GM23338 (cell line): ENCODE results near the gene FRMPD1. TPM values are rescaled to one million over a fixed set of nuclear protein-coding genes. Genes with fewer than 3 reads are reported as not detected.

Experiments used
- ATAC-seq: fragments of 200-7000 bp; cut with Tn5 transposase; 3 replicates; pipeline ENCODE4 v1.9.1; 2020
- DNase-seq: peaks from one replicate; pipeline ENCODE4 v3.0.0-alpha.2; 2015; ENCODE audit warnings: low spot score
- H2AFZ ChIP-seq: fragments of 200-600 bp; sonication (generic); 2 replicates; pipeline ENCODE4 v1.8.0; 2016; ENCODE audit warnings: antibody characterized with exemption, mild to moderate bottlenecking, moderate library complexity
- H3F3A ChIP-seq: fragments of 200-600 bp; sonication (generic); replicated peaks from 2 replicates; pipeline ENCODE4 v1.8.0; 2017; ENCODE audit warnings: antibody characterized with exemption, mixed run types, low read depth
- H3K27ac ChIP-seq: fragments of 200-600 bp; sonication (generic); 2 replicates; pipeline ENCODE4 v1.6.1; 2016; ENCODE audit warnings: low read depth
- H3K27me3 ChIP-seq: fragments of 200-600 bp; sonication (generic); 2 replicates; pipeline ENCODE4 v1.8.0; 2016; ENCODE audit warnings: mild to moderate bottlenecking, mixed run types, moderate library complexity; ENCODE audit not compliant: insufficient read depth
- H3K36me3 ChIP-seq: fragments of 200-600 bp; sonication (generic); 2 replicates; pipeline ENCODE4 v1.8.0; 2016; ENCODE audit warnings: mild to moderate bottlenecking; ENCODE audit not compliant: insufficient read depth
- H3K4me1 ChIP-seq: fragments of 200-600 bp; sonication (generic); 2 replicates; pipeline ENCODE4 v1.8.0; 2016; ENCODE audit warnings: mild to moderate bottlenecking, moderate library complexity; ENCODE audit not compliant: insufficient read depth
- H3K4me2 ChIP-seq: fragments of 200-600 bp; sonication (generic); 2 replicates; pipeline ENCODE4 v1.7.1; 2017; ENCODE audit warnings: mixed run types
- H3K4me3 ChIP-seq: fragments of 200-600 bp; sonication (generic); 2 replicates; pipeline ENCODE4 v1.6.1; 2016; ENCODE audit warnings: mixed run types
- H3K79me2 ChIP-seq: fragments of 200-600 bp; sonication (generic); replicated peaks from 2 replicates; pipeline ENCODE4 v1.8.0; 2017; ENCODE audit warnings: mild to moderate bottlenecking; ENCODE audit not compliant: insufficient read depth
- H3K9me2 ChIP-seq: fragments of 200-600 bp; sonication (generic); 2 replicates; pipeline ENCODE4 v1.8.0; 2017; ENCODE audit not compliant: insufficient read depth
- H4K20me1 ChIP-seq: fragments of 200-600 bp; sonication (generic); replicated peaks from 2 replicates; pipeline ENCODE4 v1.8.0; 2017; ENCODE audit warnings: mild to moderate bottlenecking; ENCODE audit not compliant: insufficient read depth
- H3K27ac Mint-ChIP-seq: 2 replicates; pipeline ENCODE4 v1.8.0; 2020; ENCODE audit warnings: inconsistent platforms, mild to moderate bottlenecking, moderate library complexity, mixed read lengths
- H3K27me3 Mint-ChIP-seq: 3 replicates; pipeline ENCODE4 v1.8.0; 2022; ENCODE audit warnings: low read depth, mild to moderate bottlenecking, moderate library complexity, mixed read lengths, inconsistent platforms; ENCODE audit not compliant: insufficient read depth, poor library complexity
- H3K36me3 Mint-ChIP-seq: 3 replicates; pipeline ENCODE4 v1.8.0; 2021; ENCODE audit warnings: low read depth, mild to moderate bottlenecking, inconsistent platforms, moderate library complexity, mixed read lengths
- H3K4me1 Mint-ChIP-seq: 3 replicates; pipeline ENCODE4 v1.8.0; 2020; ENCODE audit warnings: mild to moderate bottlenecking, inconsistent platforms, mixed read lengths
- H3K4me3 Mint-ChIP-seq: 3 replicates; pipeline ENCODE4 v1.8.0; 2021; ENCODE audit warnings: moderate library complexity, mild to moderate bottlenecking, inconsistent platforms, mixed read lengths
- H3K9me3 Mint-ChIP-seq: 3 replicates; pipeline ENCODE4 v1.8.0; 2020; ENCODE audit warnings: moderate library complexity, mild to moderate bottlenecking, inconsistent platforms, mixed read lengths
- CREB1 ChIP-seq: fragments of 250-450 bp; sonication (Bioruptor Pico); IDR thresholded peaks from 2 replicates; pipeline ENCODE4 v1.5.0; 2020; ENCODE audit warnings: low read depth, mild to moderate bottlenecking, moderate library complexity
- CTCF ChIP-seq, 2 experiments: fragments of 200-600 bp in 1 of 2; sonication (generic) in 1 of 2; conservative IDR thresholded peaks; 2 replicates each; pipeline versions ENCODE4 v1.5.1 to v1.6.1; 2016 to 2017; ENCODE audit warnings: antibody characterized with exemption in 2 of 2, low read depth in 2 of 2, mild to moderate bottlenecking in 2 of 2, moderate library complexity in 1 of 2
- ETS1 ChIP-seq: IDR thresholded peaks from 2 replicates; pipeline ENCODE4 v1.6.1; 2016; ENCODE audit warnings: antibody characterized with exemption
- EZH2 ChIP-seq: fragments of 200-600 bp; sonication (generic); IDR thresholded peaks from one replicate; pipeline ENCODE4 v1.8.0; 2017; ENCODE audit warnings: antibody characterized with exemption, mild to moderate bottlenecking, low read depth; ENCODE audit not compliant: unreplicated experiment
- EZH2phosphoT487 ChIP-seq: fragments of 200-600 bp; sonication (generic); IDR thresholded peaks from one replicate; pipeline ENCODE4 v1.8.1; 2018; ENCODE audit warnings: antibody characterized with exemption; ENCODE audit not compliant: unreplicated experiment
- JUNB ChIP-seq: IDR thresholded peaks from one replicate; pipeline ENCODE4 v1.6.1; 2016; ENCODE audit warnings: antibody characterized with exemption; ENCODE audit not compliant: unreplicated experiment
- NANOG ChIP-seq: IDR thresholded peaks from 2 replicates; pipeline ENCODE4 v1.6.1; 2016; ENCODE audit warnings: antibody characterized with exemption, borderline replicate concordance
- POLR2AphosphoS5 ChIP-seq: IDR thresholded peaks from 2 replicates; pipeline ENCODE4 v1.6.1; 2016; ENCODE audit warnings: antibody characterized with exemption, low read depth
- STAT1 ChIP-seq: IDR thresholded peaks from one replicate; pipeline ENCODE4 v1.6.1; 2016; ENCODE audit warnings: antibody characterized with exemption; ENCODE audit not compliant: unreplicated experiment
- ZNF114 ChIP-seq: fragments of 250-450 bp; sonication (Bioruptor Pico); IDR thresholded peaks from 2 replicates; pipeline ENCODE4 v1.5.0; 2020; ENCODE audit warnings: mild to moderate bottlenecking, moderate library complexity
- ZNF331 ChIP-seq: fragments of 250-450 bp; sonication (Bioruptor Pico); IDR thresholded peaks from 2 replicates; pipeline ENCODE4 v1.5.0; 2020; ENCODE audit warnings: low read depth, mild to moderate bottlenecking, moderate library complexity
- polyA plus RNA-seq: library from polyadenylated mRNA; unstranded; fragments of >200 nt; fragmentation: Nextera tagmentation; extraction: Ambion mirVana; gene quantifications from 2 replicates; pipeline ENCODE4 v1.2.1, GENCODE V29; 2016
- total RNA-seq: library from RNA; depleted of rRNA; stranded (reverse); fragments of >200 nt; shearing (Covaris generic); gene quantifications from 2 replicates; pipeline ENCODE4 v1.2.3, GENCODE V29; 2014

Gene FRMPD1
- total and polyA plus RNA-seq, 2 experiments from 2014 or later: 0.23 to 0.63 TPM

DNA sequence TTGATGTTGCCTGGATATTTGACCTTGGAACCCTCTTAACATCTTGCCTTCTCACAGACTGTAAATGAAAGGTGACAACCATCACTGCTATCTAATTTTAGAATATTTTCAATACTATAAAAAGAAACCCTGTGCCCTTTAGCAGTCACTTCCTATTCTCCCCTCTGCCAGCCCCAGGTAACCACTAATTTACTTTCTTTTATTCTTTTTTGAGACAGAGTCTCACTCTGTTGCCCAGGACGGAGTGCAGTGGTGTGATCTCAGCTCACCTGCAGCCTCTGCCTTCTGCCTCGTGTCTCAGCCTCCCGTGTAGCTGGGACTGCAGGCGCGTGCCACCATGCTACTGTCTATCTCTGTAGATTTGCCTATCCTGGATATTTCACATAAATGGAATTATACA is 43.6 kb downstream of the FRMPD1 start:
- no peak overlapping the region for H3K27ac Mint-ChIP-seq
- DNase-seq (no peak), ATAC-seq (no peak)
- TF ChIP-seq CREB1 (CRISPR knock-in tag) (no peak), ETS1 (no peak), EZH2 (no peak), EZH2phosphoT487 (no peak), CTCF (conservative IDR thresholded peaks at IDR 0.05; ENCODE audit: low read depth in 2 of 2) (no peak), ZNF331 (CRISPR knock-in tag) (no peak), JUNB (no peak), STAT1 (no peak), POLR2AphosphoS5 (no peak), NANOG (no peak), ZNF114 (CRISPR knock-in tag) (no peak)
- no peaks in the 10 kb centered on the region for H4K20me1 ChIP-seq
- no peak overlapping the region for H2AFZ ChIP-seq
- peaks cover 4% of the 10 kb centered on the region; the same call in 2 of the 3 replicates for H3K4me1 Mint-ChIP-seq
- H3K36me3 ChIP-seq: no peaks in the 10 kb centered on the region
- H3K9me2 ChIP-seq: 0 out of 2 replicates have a peak, but pooled peaks cover 2% of the 10 kb centered on the region
- H3K4me3 Mint-ChIP-seq: no peak overlapping the region
- no peaks in the 10 kb centered on the region for H3K9me3 Mint-ChIP-seq
- no peak overlapping the region for H3K4me3 ChIP-seq
- no peaks in the 10 kb centered on the region for H3K27me3 Mint-ChIP-seq
- H3K36me3 Mint-ChIP-seq: no peaks in the 10 kb centered on the region
- no peak overlapping the region for H3K27ac ChIP-seq
- H3K4me1 ChIP-seq: no peaks in the 10 kb centered on the region
- no peaks in the 10 kb centered on the region for H3K79me2 ChIP-seq
- no peak overlapping the region for H3K4me2 ChIP-seq
- H3F3A ChIP-seq: no peaks in the 10 kb centered on the region
- H3K27me3 ChIP-seq: no peaks in the 10 kb centered on the region

DNA sequence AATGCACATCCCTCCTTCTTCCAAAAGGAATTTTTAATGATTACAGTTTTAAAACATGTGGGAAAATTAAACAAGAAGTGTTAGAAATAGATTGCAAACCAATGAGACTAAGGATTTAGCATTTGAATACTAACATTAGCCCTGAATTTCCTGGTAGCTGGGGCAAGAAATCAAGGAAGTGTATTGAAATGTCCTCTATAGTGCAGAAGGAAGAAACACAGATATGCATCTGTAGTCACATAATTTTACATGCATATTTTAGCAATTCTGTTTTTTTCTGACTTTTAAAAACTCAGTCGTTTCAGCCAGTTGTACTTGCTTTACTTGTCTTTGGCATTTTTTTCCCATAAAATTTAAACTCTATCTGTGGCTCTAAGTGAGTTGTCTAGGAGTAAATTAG is 45.8 kb downstream of the FRMPD1 start:
- Histone ChIP-seq H3K9me2 (0 out of 2 replicates have a peak, but pooled peaks cover 2% of the 10 kb centered on the region), H4K20me1 (no peaks in the 10 kb centered on the region), H3K27ac (no peak overlapping the region), H3K4me2 (no peak overlapping the region), H3K36me3 (no peaks in the 10 kb centered on the region), H2AFZ (no peak overlapping the region), H3K79me2 (no peaks in the 10 kb centered on the region), H3F3A (no peaks in the 10 kb centered on the region), H3K27me3 (no peaks in the 10 kb centered on the region), H3K4me1 (no peaks in the 10 kb centered on the region), H3K4me3 (no peak overlapping the region)
- ATAC-seq (no peak), DNase-seq (no peak)
- no peak overlapping the region for H3K27ac Mint-ChIP-seq
- no peaks in the 10 kb centered on the region for H3K36me3 Mint-ChIP-seq
- H3K9me3 Mint-ChIP-seq: no peaks in the 10 kb centered on the region
- H3K27me3 Mint-ChIP-seq: no peaks in the 10 kb centered on the region
- H3K4me1 Mint-ChIP-seq: peaks cover 4% of the 10 kb centered on the region; the same call in 2 of the 3 replicates
- no peak overlapping the region for H3K4me3 Mint-ChIP-seq
- TF ChIP-seq NANOG (no peak), ZNF331 (CRISPR knock-in tag) (no peak), CREB1 (CRISPR knock-in tag) (no peak), CTCF (conservative IDR thresholded peaks at IDR 0.05; ENCODE audit: low read depth in 2 of 2) (no peak), ETS1 (no peak), STAT1 (no peak), ZNF114 (CRISPR knock-in tag) (no peak), EZH2phosphoT487 (no peak), JUNB (no peak)
